ENCODE data around the gene SPAG5.

The SPAG5 gene

DNA sequence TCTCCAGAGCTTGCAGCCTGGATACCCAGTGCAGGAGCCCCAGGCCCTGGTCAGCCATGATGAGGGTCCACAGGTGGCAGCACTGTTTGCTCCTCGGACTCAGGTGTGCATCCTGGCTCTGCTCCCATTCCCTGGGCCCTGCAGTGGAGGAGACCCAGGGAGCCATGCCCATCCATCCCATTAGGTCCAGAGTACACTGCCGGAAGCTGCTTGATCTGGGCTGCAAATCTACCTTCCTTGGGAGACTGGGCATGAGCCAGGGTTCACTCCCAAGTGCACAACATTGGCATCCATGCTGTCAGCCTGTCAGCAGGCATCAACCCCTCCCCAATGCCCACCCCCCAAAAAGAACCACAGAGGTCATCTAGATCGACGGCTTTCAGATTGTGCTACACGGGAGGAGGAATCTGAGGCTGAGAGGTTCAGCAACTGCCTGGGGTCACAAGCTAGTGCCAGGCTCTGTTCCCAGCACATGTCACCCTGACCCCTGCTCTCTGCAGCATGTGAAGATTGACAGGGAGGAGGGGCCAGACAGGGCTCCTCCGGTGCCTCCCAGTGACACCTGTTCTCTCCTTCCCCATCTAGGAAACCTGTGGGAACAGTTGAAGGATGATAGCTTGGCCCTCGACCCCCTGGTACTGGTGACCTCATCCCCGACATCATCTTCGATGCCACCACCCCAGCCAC, 62.1 kb downstream of the SPAG5 start:
- DNase-seq (ENCODE audit: low read depth), result no peak
- no peak overlapping the region for H3K4me3 ChIP-seq (ENCODE audit: low read depth, low read length)
- no peak for TF ChIP-seq CTCF (IDR thresholded peaks at IDR 0.05; ENCODE audit: insufficient read depth, low read depth, low read length, missing control alignments)

DNA sequence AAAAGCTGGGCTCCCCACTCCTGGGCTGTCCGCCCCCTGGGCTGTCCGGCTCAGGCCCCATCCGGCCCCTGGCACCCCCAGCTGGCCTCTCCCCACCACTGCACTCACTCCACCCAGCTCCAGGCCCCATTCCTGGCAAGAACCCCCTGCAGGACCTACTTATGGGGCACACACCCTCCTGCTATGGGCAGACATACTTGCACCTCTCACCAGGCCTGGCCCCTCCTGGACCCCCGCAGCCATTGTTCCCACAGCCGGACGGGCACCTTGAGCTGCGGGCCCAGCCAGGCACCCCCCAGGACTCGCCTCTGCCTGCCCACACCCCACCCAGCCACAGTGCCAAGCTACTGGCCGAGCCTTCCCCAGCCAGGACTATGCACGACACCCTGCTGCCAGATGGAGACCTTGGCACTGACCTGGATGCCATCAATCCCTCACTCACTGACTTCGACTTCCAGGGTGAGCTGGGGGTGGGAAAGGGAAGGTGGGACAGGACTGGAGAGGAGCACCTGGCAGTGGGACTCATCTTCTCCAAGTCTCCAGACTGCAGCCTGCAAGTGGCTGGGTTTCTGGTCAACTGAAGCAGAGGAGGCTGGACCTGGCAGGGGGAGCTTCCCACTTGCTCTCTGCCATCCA, 64.0 kb downstream of the SPAG5 start:
- H3K4me3 ChIP-seq (ENCODE audit: low read depth, low read length), result no peak overlapping the region
- TF ChIP-seq CTCF (IDR thresholded peaks at IDR 0.05; ENCODE audit: insufficient read depth, low read depth, low read length, missing control alignments), result no peak
- DNase-seq (ENCODE audit: low read depth), result no peak

GRCh38 chr17:28533091-28533807, 65.6 kb downstream of the SPAG5 start:
- no peak for TF ChIP-seq CTCF (IDR thresholded peaks at IDR 0.05; ENCODE audit: insufficient read depth, low read depth, low read length, missing control alignments)

GRCh38 chr17:28532050-28532960, 66.5 kb downstream of the SPAG5 start:
- H3K4me3 ChIP-seq (ENCODE audit: low read depth, low read length), result no peak overlapping the region
- DNase-seq (ENCODE audit: low read depth), result no peak
- no peak for TF ChIP-seq CTCF (IDR thresholded peaks at IDR 0.05; ENCODE audit: insufficient read depth, low read depth, low read length, missing control alignments)

More at GRCh38 chr17:28533091-28533807, 65.6 kb downstream of the SPAG5 start:
- DNase-seq (ENCODE audit: low read depth), result no peak
- no peak overlapping the region for H3K4me3 ChIP-seq (ENCODE audit: low read depth, low read length)

DNA sequence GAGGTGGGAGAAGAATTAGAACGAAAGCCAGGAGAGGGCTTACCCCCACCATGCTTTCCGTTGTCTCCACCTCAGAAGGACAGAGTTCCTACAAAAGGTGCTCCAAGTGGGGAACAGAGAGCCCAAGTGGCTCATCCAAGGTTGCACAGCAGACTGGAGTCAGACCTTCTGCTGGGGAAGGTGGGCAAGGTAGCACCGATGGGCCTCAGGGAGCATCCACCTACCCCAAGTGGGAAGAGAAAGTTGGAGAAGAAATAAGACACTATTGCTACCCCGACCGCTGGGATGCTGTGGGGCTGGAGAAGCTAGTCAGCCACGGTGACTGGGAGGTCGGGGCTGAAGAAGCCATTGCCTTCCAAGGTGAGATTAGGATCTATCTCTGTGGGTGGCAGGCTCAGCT, 67.9 kb downstream of the SPAG5 start:
- H3K4me3 ChIP-seq (ENCODE audit: low read depth, low read length), result no peak overlapping the region
- DNase-seq (ENCODE audit: low read depth), result no peak
- no peak for TF ChIP-seq CTCF (IDR thresholded peaks at IDR 0.05; ENCODE audit: insufficient read depth, low read depth, low read length, missing control alignments)

DNA sequence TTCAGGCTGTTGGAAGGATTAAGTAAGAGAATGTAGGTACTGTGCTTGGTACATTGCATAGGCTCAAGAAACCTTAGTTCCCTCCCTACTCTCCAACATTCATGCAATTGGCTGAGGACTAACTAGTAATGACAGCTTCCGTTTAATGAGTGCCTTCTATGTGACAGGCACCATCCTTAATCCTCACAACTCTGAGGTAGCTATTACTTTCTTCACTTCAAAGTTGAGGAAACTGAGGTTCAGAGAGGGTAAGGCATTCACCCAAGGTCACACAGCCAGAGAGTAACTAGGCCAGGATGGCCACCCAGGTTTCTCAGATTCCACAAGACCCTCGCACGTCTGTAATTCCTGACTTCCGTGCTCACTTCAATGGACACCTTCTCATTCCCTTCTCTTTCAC, 68.6 kb downstream of the SPAG5 start:
- H3K4me3 ChIP-seq (ENCODE audit: low read depth, low read length), result no peak overlapping the region
- TF ChIP-seq CTCF (IDR thresholded peaks at IDR 0.05; ENCODE audit: insufficient read depth, low read depth, low read length, missing control alignments), result no peak
- no peak for DNase-seq (ENCODE audit: low read depth)
